Kidney tubule cell (primary cell): ENCODE data around the gene SLC7A8.

Experiments
- DNase-seq: peaks from one replicate; pipeline ENCODE4 v3.0.0-alpha.2; 2018; ENCODE audit warnings: low spot score

The SLC7A8 gene

GRCh38 chr14:23093991-23094665 is 89.3 kb downstream of the SLC7A8 start:
- no peak for DNase-seq

- no peak for DNase-seq
Observed at GRCh38 chr14:23093526-23093925, 89.9 kb downstream of the SLC7A8 start.

- DNase-seq: no peak
Observed at GRCh38 chr14:23093104-23093503, 90.4 kb downstream of the SLC7A8 start.

- DNase-seq: no peak
Observed at GRCh38 chr14:23091294-23092225, 91.9 kb downstream of the SLC7A8 start.

GRCh38 chr14:23090254-23090636 is 93.2 kb downstream of the SLC7A8 start:
- DNase-seq: no peak

GRCh38 chr14:23089498-23090253 is 93.8 kb downstream of the SLC7A8 start:
- DNase-seq: no peak

- no peak for DNase-seq
Observed at GRCh38 chr14:23086565-23086964, 96.9 kb downstream of the SLC7A8 start.

GRCh38 chr14:23085458-23085857 is 98.0 kb downstream of the SLC7A8 start:
- no peak for DNase-seq

GRCh38 chr14:23080474-23080873 is 103.0 kb downstream of the SLC7A8 start:
- DNase-seq: no peak

- peak; percentile 28 for DNase-seq
Observed at GRCh38 chr14:23079716-23080115, 103.7 kb downstream of the SLC7A8 start.

- peak; percentile 95 for DNase-seq
Observed at GRCh38 chr14:23078692-23079116, 104.8 kb downstream of the SLC7A8 start.

- DNase-seq: no peak
Observed at GRCh38 chr14:23077962-23078361, 105.5 kb downstream of the SLC7A8 start.

GRCh38 chr14:23076785-23077408 is 106.6 kb downstream of the SLC7A8 start:
- peak; percentile 43 for DNase-seq
